Fibroblast of lung (primary cell): Measurements from ENCODE around the gene CALHM3.

Experiments
- EZH2 ChIP-seq: IDR thresholded peaks from 2 replicates; pipeline ENCODE4 v1.5.1; 2012; ENCODE audit warnings: low read length, control low read depth, mild to moderate bottlenecking; ENCODE audit errors: missing control alignments
- TF ChIP-seq, protein P1 (sequence below), 2 donors: IDR thresholded peaks in 1 of 2; conservative IDR thresholded peaks in 1 of 2; 1 replicate in 1 of 2; 2 replicates in 1 of 2; pipeline ENCODE4 v1.5.1; 2011 to 2012; ENCODE audit warnings: low read length in 2 of 2, control low read depth in 1 of 2, inconsistent platforms in 1 of 2, low read depth in 1 of 2, mild to moderate bottlenecking in 1 of 2

DNA sequence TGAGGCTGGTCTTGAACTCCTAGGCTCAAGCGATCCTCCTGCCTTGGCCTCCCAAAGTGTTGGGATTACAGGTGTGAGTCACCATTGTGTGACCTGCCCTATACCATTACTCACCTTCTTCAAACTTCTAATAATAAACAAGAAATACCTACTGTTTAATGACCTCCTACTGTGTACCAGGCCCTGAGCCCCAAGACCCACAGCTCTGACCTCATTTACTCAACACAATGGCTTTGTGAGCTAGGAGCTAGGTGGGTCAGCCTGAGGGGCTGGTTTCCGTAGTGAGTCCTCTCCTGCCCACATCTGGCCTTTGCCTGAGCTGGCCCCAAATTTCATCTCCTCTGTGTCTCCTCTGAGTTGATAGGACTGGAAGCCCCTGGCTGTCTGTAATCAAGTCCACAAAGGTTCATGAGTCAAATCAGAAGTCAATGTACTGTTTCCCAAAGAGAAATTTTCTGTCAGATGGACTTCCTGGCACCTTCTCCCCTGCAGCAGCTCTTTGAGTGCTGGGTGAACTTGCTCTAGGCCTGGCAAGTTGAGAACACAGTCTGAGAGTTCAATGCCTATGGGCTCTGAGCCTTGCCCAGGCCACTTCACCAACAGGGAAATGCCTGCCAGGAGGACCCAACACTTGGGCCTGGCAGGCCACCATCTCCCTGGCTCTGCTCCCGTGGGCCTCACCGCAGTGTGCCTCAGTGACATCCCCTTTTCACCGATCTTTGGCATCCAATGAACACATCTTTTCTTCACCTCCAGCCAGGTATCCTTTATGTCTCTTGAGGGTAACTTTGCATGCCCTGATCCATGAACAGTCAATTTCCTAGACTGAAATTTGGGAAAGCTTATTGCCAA is 38.4 kb upstream of the CALHM3 start:
- TF ChIP-seq, protein P1, sequence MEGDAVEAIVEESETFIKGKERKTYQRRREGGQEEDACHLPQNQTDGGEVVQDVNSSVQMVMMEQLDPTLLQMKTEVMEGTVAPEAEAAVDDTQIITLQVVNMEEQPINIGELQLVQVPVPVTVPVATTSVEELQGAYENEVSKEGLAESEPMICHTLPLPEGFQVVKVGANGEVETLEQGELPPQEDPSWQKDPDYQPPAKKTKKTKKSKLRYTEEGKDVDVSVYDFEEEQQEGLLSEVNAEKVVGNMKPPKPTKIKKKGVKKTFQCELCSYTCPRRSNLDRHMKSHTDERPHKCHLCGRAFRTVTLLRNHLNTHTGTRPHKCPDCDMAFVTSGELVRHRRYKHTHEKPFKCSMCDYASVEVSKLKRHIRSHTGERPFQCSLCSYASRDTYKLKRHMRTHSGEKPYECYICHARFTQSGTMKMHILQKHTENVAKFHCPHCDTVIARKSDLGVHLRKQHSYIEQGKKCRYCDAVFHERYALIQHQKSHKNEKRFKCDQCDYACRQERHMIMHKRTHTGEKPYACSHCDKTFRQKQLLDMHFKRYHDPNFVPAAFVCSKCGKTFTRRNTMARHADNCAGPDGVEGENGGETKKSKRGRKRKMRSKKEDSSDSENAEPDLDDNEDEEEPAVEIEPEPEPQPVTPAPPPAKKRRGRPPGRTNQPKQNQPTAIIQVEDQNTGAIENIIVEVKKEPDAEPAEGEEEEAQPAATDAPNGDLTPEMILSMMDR (conservative IDR thresholded peaks at IDR 0.05 in 1 of 2, IDR thresholded peaks at IDR 0.05 in 1 of 2; ENCODE audit: low read depth in 1 of 2, low read length in 2 of 2), result no peak
- no peak for TF ChIP-seq EZH2
